GM18907 (cell line): ENCODE measurements around the gene LMO2.

ENCODE experiments used
- ATAC-seq: cut with Tn5 transposase; IDR thresholded peaks from one replicate; pipeline ENCODE4 v1.9.1; 2021; ENCODE audit warnings: mild to moderate bottlenecking, moderate library complexity; ENCODE audit not compliant: unreplicated experiment

LMO2 gene

DNA sequence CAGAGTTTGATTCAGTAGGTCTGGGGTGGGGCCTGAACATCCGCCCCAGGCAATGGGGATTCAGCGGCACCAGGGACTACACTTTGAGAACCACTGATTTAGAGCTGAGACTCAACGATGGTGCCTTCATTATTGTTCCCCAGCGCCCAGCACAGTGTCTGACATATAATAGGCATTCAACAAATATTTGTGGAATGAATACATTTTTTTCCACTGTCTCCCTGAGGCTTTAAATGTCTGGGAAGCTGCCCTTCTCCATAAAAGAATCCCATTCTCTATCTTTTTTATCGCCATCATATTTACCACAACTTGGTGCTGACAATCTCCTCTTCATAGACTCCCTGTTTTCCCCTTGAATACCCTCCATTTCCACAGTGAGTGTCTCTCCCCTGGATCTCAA, 23.6 kb upstream of the LMO2 start:
- no peak for ATAC-seq

- ATAC-seq, result no peak
Observed at GRCh38 chr11:33913991-33914390, 22.1 kb upstream of the LMO2 start.

GRCh38 chr11:33912405-33913361, 20.8 kb upstream of the LMO2 start:
- peak; percentile 90 for ATAC-seq

GRCh38 chr11:33910958-33911339, 19.1 kb upstream of the LMO2 start:
- ATAC-seq, result no peak

- ATAC-seq, result no peak
Observed at GRCh38 chr11:33910296-33910957, 18.6 kb upstream of the LMO2 start.

DNA sequence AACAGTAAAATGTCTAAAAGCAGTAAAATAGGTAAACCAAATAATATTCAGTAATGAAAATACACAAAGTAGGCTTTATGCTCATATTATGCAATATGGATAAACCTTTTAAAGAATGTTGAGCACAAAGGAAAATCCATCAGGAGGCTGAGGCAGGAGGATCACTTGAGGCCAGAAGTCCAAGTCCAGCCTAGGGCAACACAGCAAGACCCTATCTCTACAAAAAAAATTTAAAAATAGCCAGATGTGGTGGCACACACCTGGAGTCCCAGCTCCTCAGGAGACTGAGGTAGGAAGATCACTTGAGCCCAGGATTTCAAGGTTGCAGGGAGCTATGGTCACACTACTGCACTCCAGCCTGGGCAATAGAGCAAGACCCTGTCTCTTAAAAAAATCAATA, 17.7 kb upstream of the LMO2 start:
- ATAC-seq, result no peak

DNA sequence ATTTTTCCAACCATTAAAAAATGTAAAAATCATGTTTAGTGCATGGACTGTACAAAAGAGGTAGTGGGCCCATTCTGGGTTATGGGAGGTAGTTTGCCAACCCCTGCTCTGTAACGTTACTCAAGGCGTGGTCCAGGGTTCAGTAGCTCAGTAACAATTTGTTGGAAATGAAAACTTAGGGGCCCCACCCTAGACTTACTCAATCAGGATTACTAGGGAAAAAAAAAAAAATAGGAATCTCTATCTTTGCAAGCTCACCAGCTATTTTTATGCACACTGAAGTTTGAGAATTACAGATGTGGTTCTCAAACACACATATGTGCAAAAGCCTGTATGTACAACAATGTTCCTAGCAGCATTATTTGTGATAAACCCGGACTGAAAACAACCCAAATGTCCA, 17.3 kb upstream of the LMO2 start:
- ATAC-seq, result no peak

- no peak for ATAC-seq
Observed at GRCh38 chr11:33907421-33907820, 15.5 kb upstream of the LMO2 start.

GRCh38 chr11:33906484-33907186, 14.8 kb upstream of the LMO2 start:
- no peak for ATAC-seq

DNA sequence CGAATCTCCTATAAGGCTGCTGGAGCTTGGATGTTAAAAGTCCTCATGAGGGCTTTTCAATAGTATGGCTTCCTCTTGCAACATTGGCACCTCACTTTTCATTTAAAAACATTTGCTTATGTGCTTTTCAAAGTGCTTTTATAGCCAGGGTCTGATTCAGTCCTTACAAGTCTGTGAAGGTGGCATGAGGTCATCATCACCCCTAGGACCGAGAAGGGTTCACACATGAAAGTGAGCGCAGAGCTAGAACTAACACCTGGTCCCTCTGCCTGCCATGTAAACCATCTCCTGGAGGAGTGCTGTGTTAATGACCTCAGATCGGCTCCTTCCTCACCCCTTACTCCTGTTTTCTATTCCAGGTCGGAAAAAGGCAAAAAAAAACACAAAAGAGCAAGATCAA, 12.2 kb upstream of the LMO2 start:
- no peak for ATAC-seq

GRCh38 chr11:33900159-33900840, 8.4 kb upstream of the LMO2 start:
- no peak for ATAC-seq

GRCh38 chr11:33899400-33900037, 7.6 kb upstream of the LMO2 start:
- ATAC-seq, result no peak

DNA sequence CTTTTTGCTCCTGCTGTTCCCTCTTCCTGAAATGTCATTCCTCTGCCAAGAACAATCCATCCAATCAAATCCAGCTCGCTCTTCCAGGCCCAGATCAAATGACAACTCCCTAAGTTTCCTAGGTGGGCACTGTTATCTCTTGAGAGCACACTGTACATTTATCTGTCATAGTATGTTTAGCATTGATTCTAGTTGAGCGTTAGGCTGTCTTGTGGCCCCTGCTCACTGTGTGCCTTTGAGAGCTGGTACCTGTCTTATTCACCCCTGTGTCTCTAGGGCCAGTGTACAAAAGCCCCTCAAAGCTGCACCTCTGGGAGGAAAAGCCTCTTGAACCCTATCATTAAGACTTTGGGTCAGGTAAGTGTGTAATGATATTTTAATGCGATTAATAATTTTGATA, 7.1 kb upstream of the LMO2 start:
- no peak for ATAC-seq

GRCh38 chr11:33897761-33898375, 6.0 kb upstream of the LMO2 start:
- ATAC-seq, result no peak

DNA sequence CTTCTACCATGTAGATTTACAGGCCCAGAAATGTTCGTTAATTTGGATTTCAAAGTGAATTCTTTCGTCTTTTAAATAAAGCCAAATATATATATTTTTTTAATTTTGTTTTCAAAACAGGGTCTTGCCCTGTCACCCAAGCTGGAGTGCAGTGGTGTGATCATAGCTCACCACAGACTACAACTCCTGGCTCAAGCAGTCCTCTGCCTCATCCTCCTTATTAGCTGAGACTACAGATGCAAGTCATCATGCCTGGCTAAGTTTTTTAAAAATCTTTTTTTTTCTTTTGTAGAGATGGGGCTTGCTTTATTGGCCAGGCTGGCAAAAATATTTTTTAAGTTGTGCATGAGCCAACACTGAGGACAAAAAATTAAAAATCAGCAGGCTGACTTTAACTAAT, 5.0 kb upstream of the LMO2 start:
- ATAC-seq, result no peak

- no peak for ATAC-seq
Observed at GRCh38 chr11:33895752-33896137, 3.9 kb upstream of the LMO2 start.

DNA sequence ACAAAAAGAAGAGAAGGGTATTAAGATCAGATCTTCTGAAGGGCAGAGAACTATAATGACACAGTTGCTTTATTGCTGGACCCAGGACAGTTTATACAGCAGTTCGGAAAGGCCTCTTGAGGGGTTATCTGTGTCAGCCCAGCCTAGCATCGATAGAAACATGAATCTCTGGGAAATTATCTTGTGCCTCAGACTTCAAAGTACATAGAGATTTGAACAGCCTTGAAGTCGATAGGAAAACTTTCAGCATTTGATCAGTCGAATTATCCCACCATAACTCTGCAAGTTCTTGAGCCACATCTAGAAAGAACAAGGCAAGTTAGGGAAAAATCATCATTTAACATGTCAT, 2.5 kb upstream of the LMO2 start:
- no peak for ATAC-seq

GRCh38 chr11:33893711-33894397, 2.0 kb upstream of the LMO2 start:
- peak; percentile 92 for ATAC-seq

DNA sequence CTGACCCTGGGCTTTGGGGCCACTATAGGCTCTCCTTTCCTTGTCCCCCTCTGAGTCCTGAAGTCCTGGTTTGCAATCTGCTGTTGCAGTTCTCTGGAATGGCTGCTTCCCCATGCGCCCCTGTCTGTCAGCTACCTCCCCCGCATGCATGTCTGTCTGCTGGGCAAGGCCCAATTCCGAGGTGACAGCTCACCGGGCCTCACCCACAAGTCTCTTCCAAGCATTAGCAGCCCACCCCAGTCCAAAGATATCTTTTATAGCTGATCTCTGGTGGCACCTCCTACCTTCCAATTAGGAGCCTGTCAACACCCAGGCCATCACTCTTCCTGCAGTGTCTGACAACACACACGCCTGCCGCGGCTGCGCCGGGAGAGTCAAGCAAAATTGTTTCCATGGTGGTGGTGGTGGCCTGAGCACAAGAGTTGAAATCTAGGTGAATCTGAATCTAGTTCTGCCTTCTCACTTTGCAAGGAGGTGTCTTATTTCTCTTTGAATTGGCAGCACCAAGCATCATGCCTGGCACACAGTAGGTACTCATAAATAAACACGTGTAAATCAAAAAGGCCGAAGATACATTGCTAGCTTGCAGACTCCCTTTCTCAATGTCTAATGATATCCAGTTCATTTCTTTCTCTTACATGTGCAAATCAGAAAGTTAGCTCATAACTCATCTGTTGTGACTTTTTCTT, 1.2 kb upstream of the LMO2 start:
- ATAC-seq, result no peak
